Kidney (tissue), 14 donors: ENCODE results near the gene CYTH4. TPM values are rescaled to one million over a fixed set of nuclear protein-coding genes. Genes with fewer than 3 reads are reported as not detected.

Experiments used
- DNase-seq, 5 donors: peaks; one replicate each; pipeline ENCODE4 v3.0.0-alpha.2; 2013 to 2020
- FAIRE-seq: peaks from 2 replicates; lab custom pipeline; 2012; peaks lifted over from hg19 to GRCh38; lab: Jason Lieb, UNC
- H3K27ac ChIP-seq, 2 donors: one replicate each; pipeline ENCODE4 v1.7.0; 2013; ENCODE audit warnings: low read depth in 2 of 2, low read length in 2 of 2, inconsistent platforms in 1 of 2
- H3K27me3 ChIP-seq: one replicate; pipeline ENCODE4 v1.7.1; 2013; ENCODE audit warnings: low read length, inconsistent platforms; ENCODE audit not compliant: control insufficient read depth, insufficient read depth
- H3K36me3 ChIP-seq, 3 donors: one replicate each; pipeline versions ENCODE4 v1.7.0 to v1.7.1; 2013; ENCODE audit warnings: low read length in 3 of 3, control low read depth in 1 of 3, inconsistent platforms in 1 of 3; ENCODE audit not compliant: insufficient read depth in 3 of 3, control insufficient read depth in 2 of 3
- H3K4me1 ChIP-seq, 3 donors: one replicate each; pipeline versions ENCODE4 v1.7.0 to v1.7.1; 2013; ENCODE audit warnings: low read length in 3 of 3, inconsistent platforms in 1 of 3, low read depth in 1 of 3; ENCODE audit not compliant: control insufficient read depth in 2 of 3, insufficient read depth in 2 of 3
- H3K4me3 ChIP-seq, 3 donors: one replicate each; pipeline versions ENCODE4 v1.7.0 to v1.8.1; 2013; ENCODE audit warnings: low read length in 3 of 3, control low read depth in 1 of 3, inconsistent platforms in 1 of 3
- H3K9ac ChIP-seq, 3 donors: one replicate each; pipeline versions ENCODE4 v1.7.0 to v1.7.1; 2013; ENCODE audit warnings: low read length in 3 of 3, control low read depth in 1 of 3, inconsistent platforms in 1 of 3
- H3K9me3 ChIP-seq, 3 donors: one replicate each; pipeline versions ENCODE4 v1.7.0 to v1.7.1; 2013; ENCODE audit warnings: low read length in 3 of 3, control low read depth in 1 of 3, inconsistent platforms in 1 of 3; ENCODE audit not compliant: control insufficient read depth in 2 of 3, insufficient read depth in 1 of 3
- intact Hi-C: fragments of 100-400 bp; cut with DNase I; formaldehyde crosslinking; loops from one replicate; pipeline ENCODE4 v1.11.1; 2022
- polyA plus RNA-seq: library from polyadenylated mRNA; stranded (reverse); fragments of 350-450 nt; fragmentation: Illumina TruSeq; extraction: RNeasy Lipid Tissue Mini Kit (QIAGEN cat#74804); gene quantifications from one replicate; pipeline ENCODE4 v1.2.3, GENCODE V29; 2014; ENCODE audit warnings: low read depth, low replicate concordance; ENCODE audit not compliant: insufficient read depth
- total RNA-seq: library from RNA; stranded (reverse); fragmentation: NEBNext Ultra II Directional; extraction: Animal tissue kit (Norgen Biotek cat#: 25700); gene quantifications from one replicate; pipeline ENCODE4 v1.2.1, GENCODE V29; 2021
- TF ChIP-seq, protein P1 (sequence below): IDR thresholded peaks from 3 replicates; pipeline ENCODE4 v1.5.1; 2012; ENCODE audit warnings: mild to moderate bottlenecking, moderate library complexity, borderline replicate concordance; ENCODE audit not compliant: insufficient read depth; ENCODE audit errors: extremely low read depth
- donor health status: control.
- donor health status: control.
- donor health status: control.
- donor health status: control.
- donor health status: control.
- donor health status: DM: yes; HTN: yes; CAD: no.
- donor health status: Normal renal cell carcinoma (clear cell type).

CYTH4 gene
- total and polyA plus RNA-seq, 2 donors from 2014 or later, result 1.9 to 30.2 TPM

GRCh38 chr22:37270928-37271650 lies 11.2 kb upstream of the CYTH4 start:
- Histone ChIP-seq H3K27me3 (no peaks in the 10 kb centered on the region), H3K4me3 (no peak overlapping the region), H3K9me3 (no peaks in the 10 kb centered on the region), H3K27ac (no peak overlapping the region), H3K4me1 (peaks cover 0 to 3% (median 0%) of the 10 kb centered on the region in 3 donors), H3K36me3 (no peaks in the 10 kb centered on the region), H3K9ac (no peak overlapping the region)
- TF ChIP-seq, protein P1, sequence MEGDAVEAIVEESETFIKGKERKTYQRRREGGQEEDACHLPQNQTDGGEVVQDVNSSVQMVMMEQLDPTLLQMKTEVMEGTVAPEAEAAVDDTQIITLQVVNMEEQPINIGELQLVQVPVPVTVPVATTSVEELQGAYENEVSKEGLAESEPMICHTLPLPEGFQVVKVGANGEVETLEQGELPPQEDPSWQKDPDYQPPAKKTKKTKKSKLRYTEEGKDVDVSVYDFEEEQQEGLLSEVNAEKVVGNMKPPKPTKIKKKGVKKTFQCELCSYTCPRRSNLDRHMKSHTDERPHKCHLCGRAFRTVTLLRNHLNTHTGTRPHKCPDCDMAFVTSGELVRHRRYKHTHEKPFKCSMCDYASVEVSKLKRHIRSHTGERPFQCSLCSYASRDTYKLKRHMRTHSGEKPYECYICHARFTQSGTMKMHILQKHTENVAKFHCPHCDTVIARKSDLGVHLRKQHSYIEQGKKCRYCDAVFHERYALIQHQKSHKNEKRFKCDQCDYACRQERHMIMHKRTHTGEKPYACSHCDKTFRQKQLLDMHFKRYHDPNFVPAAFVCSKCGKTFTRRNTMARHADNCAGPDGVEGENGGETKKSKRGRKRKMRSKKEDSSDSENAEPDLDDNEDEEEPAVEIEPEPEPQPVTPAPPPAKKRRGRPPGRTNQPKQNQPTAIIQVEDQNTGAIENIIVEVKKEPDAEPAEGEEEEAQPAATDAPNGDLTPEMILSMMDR, result no peak
- DNase-seq (no peak), FAIRE-seq (no peak)
- intact Hi-C loops, result no loop called here

DNA sequence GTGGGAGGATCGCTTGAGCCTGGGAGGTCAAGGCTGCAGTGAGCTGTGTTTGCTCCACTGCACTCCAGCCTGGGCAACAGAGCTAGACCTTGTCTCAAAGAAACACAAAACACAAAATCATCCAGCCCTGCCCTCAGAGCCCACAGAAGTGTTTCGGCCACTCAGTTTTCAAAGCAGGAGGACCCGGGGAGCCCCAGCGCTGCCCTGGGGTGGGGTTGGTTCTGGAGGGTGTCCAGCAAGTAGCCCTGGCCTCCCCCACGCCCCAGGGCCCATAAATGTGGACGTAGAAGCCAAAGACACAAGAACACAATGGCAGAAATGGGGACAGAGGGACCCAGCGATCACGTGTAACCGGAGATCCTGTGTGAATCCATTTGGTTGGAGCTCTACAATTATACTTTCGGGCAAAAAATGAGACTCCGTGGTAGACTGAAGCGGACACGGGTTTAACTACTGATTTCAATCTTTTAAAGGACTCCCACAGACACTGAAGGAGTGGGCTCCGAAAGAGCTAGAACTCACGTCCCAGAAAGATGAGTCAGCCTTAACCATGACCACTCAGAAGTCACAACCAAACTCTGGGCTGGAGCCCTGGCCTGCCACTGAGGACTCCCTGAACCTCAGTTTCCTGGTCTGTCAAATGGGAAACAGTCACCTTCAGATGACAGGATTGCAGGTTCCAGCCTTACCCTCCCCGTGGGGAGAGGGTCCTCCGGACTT lies 9.0 kb upstream of the CYTH4 start:
- Histone ChIP-seq H3K27ac (no peak overlapping the region), H3K9ac (no peak overlapping the region), H3K9me3 (no peaks in the 10 kb centered on the region), H3K36me3 (no peaks in the 10 kb centered on the region), H3K4me1 (no peaks in the 10 kb centered on the region), H3K4me3 (no peak overlapping the region), H3K27me3 (no peaks in the 10 kb centered on the region)
- TF ChIP-seq, protein P1, result no peak
- FAIRE-seq, result no peak
- intact Hi-C loops, result no loop called here
- DNase-seq, result no peak

GRCh38 chr22:37273846-37274225 lies 8.5 kb upstream of the CYTH4 start:
- FAIRE-seq, result no peak

More at GRCh38 chr22:37273846-37274225, 8.5 kb upstream of the CYTH4 start:
- no peak overlapping the region for H3K27ac ChIP-seq
- H3K4me3 ChIP-seq, result no peak overlapping the region
- TF ChIP-seq, protein P1, result no peak
- intact Hi-C loops, result no loop called here
- no peak for DNase-seq
- H3K27me3 ChIP-seq, result no peaks in the 10 kb centered on the region
- H3K9me3 ChIP-seq, result no peaks in the 10 kb centered on the region
- H3K36me3 ChIP-seq, result no peaks in the 10 kb centered on the region
- no peaks in the 10 kb centered on the region for H3K4me1 ChIP-seq
- no peak overlapping the region for H3K9ac ChIP-seq
